ENCODE data around the gene RXRA.

RXRA gene

DNA sequence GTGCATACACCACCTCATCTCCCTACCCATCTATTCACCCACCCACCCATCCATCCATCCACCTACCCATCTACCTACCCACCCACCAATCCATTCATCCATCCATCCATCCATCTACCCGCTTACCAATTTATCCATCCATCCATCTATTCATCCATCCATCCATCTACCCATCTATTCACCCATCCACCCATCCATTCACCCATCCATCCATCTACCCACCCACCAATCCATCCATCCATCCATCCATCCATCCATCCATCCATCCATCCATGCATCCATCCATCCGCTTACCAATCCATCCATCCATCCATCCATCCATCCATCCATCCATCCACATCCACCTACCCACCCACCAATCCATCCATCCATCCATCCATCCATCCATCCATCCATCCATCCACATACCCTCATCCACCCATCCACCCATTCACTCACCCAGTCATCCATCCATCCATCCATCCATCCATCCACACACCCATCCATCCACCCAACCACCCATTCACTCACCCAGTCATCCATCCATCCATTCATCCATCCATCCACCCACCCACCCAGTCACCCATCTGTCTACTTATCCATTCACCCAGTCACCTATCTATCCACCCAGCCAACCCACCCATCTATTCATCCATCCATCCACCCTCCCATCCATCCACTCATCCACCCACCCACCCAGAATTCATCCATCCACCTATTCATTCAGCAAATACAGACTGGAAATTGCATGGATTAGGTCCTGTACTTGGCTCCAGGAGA lies 125.6 kb downstream of the RXRA start:
- DNase-seq (ENCODE audit: low read depth in 3 of 3): no peak

- DNase-seq (ENCODE audit: low read depth in 3 of 3): no peak
Observed at GRCh38 chr9:134452728-134453127, 126.5 kb downstream of the RXRA start.

DNA sequence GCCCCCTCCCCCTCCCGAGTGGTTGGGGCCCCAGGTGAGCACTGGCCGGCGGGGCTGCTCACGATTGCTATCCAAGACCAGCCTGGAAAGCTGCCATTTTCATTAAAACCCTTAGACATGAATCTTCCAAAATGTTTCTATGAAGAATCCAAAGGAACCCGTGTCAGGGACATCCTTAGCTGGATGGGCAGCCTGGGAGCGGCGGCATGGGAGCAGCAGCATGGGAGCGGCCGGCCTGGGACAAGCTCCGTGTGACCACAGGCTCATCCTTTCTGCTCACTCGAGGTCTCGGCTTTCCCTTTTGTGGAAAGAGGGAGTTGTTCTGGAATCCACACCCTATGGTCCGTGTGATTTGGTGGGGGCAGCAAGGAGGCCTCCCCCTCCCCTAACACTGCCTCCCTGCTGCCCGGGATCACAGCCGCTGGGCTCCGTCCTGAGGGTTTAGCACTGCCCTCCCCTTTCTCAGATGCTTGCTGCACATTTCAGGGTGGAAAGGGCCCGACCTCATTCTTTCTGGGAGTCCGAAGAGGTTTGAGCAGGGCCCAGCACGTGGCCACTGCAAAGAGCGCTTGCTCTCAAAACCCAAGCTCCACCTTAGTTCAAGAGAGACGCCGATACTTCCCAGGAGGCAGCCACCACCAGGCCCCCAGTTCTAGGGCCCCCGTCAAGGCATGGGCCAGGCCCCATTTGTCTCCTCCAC lies 127.7 kb downstream of the RXRA start:
- DNase-seq (ENCODE audit: low read depth in 3 of 3): no peak

GRCh38 chr9:134454476-134454857 lies 128.2 kb downstream of the RXRA start:
- no peak for DNase-seq (ENCODE audit: low read depth in 3 of 3)

DNA sequence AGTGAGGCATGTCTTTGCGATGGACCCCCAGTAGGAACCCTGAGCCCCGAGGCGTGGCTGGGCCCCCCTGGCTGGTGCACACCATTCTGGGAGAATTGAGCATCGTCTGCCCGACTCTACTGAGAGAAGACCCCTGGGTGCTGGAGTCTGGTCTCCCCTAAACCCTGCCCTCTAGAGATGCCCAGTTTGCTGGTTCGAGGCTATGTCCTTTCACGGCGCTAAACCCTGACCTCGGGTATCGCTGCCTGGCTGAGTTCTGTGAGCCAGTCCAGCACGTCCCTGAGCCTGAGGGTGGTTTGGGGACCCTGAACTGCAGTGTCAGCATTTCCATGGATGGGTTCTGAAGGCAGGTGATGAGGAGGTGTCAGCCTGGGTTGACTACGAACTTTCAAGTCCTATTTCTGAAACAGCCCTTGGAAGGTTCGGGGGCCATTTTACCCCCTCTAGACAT lies 128.8 kb downstream of the RXRA start:
- no peak for DNase-seq (ENCODE audit: low read depth in 3 of 3)

DNA sequence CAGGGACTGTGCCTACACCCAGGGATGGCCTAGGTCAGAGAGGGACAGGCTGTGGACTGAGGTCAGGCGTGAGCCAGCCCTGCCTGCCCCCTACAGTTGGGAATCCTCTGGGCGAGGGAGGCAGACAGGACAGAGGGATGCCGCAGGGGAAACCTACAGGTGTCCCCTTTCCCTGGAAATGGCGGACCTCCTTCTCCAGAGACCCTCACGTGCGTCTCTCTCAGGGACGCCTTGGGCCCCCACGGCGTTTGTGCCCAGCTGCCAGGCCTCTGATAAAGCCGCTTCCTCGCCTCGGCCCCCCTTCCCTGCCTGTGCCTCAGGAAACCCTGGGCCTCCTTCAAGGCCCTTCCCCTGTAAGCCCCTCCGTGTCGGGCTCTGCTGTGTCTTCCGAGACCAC lies 129.3 kb downstream of the RXRA start:
- DNase-seq (ENCODE audit: low read depth in 3 of 3): no peak

- peak; percentile 43 to 63 (median 47) for DNase-seq (ENCODE audit: low read depth in 3 of 3)
Observed at GRCh38 chr9:134455934-134456755, 129.9 kb downstream of the RXRA start.

GRCh38 chr9:134456756-134457305 lies 130.6 kb downstream of the RXRA start:
- DNase-seq (ENCODE audit: low read depth in 3 of 3): no peak

DNA sequence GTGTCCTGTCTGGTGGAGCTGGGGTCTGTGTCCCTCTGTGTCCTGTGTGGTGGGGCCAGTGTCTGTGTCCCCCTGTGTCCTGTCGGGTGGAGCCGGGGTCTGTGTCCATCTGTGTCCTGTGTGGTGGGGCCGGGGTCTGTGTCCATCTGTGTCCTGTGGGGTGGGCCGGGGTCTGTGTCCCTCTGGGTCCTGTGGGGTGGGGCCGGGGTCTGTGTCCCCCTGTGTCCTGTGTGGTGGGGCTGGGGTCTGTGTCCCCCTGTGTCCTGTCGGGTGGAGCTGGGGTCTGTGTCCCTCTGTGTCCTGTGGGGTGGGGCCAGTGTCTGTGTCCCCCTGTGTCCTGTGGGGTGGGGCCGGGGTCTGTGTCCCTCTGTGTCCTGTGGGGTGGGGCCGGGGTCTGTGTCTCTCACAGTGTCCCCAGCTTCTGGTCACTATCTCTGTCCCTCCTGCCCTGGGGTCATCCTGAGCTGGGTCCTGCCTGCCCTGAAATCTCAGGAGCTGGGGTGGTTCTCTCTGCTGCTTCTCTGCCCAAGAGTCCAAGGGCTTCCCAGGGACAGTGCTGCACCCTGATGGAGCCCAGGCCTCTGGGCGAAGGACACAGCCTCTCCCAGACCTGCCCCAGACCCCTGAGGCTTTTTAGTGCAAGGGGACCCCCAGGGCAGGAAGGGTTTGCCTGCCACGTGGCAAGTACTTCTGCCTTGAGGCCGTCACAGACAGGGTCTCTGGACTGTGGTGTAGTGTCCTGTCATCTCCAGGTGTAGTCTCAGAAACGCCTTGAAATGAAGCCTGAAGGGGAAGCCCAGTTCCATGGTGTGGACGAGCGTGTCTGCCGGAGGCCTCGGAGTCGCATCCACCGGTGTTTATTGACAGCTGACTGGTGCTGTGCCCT lies 131.3 kb downstream of the RXRA start:
- DNase-seq (ENCODE audit: low read depth in 3 of 3): no peak

DNA sequence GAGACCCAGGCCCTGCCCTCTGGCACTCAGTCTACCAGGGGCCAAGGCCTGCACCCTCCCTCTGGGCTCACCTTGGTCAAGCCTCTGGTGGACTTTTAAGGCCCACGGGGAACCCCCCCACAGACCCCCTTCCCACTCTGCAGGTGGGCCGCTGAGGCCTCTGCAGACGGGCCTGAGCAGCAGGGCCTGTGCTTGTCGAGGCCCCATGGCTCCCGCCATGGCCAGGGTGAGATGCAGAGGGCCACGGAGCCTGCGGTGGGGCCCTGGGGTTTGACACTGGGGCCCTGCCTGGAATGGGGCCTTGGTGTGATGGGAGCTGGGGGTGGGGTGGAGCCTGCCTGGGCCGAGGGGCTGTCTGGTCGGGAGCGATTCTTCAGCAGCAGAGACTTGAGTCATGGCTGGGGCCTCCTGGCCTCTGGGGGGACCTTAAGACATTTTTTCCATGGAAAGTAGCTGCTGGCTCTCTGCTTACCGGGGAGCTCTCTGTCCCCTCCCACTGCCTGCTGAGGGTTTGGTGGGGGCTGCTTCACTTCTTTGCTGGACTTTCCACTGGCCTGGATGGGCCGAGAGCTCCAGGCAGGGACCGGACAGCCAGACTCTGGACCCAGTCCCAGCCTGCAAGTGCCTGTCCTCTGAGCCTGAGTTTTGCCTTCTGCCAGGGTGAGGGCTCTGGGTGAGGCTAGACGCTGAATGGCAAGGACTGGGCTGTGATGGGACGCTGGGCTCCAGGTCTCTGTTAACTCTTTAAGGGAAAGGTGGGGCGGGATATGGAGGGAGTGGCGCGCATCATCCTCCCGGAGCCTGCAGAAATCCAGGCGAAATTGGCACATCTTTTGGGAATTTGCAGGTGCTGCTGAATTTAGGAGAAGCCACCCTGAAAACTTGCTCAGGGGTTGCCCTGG lies 132.2 kb downstream of the RXRA start:
- DNase-seq (ENCODE audit: low read depth in 3 of 3): no peak

- no peak for DNase-seq (ENCODE audit: low read depth in 3 of 3)
Observed at GRCh38 chr9:134459164-134459563, 132.9 kb downstream of the RXRA start.

GRCh38 chr9:134459573-134459972 lies 133.3 kb downstream of the RXRA start:
- no peak for DNase-seq (ENCODE audit: low read depth in 3 of 3)

- DNase-seq (ENCODE audit: low read depth in 3 of 3): no peak
Observed at GRCh38 chr9:134460206-134460605, 134.0 kb downstream of the RXRA start.

- DNase-seq (ENCODE audit: low read depth in 3 of 3): no peak
Observed at GRCh38 chr9:134460896-134461295, 134.6 kb downstream of the RXRA start.

DNA sequence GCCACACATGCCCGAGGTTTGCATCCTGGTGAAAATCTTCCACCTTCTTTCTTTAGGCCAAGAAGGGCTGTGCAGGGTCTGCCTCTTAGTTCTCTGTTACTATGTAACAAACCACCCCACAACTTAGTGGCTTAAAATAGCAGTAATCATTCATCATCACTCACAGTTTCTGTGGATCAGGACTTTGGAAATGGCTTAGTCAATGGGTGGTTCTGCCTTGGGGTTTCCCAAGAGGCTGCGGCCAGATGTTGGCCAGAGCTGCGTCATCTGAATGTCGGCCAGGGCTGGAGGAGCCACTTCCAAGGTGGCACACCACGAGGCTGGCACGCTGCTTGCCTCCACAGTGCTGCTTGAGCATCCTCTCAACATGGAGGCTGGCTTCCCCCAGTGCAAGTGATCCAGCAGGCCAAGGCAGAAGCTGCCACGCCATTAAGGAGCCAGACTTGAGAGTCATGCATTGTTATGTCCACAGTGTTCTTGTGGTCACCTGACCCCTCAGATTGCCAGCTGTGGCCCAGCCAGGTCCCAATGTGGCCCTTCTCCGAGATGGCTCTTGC lies 135.2 kb downstream of the RXRA start:
- no peak for DNase-seq (ENCODE audit: low read depth in 3 of 3)

DNA sequence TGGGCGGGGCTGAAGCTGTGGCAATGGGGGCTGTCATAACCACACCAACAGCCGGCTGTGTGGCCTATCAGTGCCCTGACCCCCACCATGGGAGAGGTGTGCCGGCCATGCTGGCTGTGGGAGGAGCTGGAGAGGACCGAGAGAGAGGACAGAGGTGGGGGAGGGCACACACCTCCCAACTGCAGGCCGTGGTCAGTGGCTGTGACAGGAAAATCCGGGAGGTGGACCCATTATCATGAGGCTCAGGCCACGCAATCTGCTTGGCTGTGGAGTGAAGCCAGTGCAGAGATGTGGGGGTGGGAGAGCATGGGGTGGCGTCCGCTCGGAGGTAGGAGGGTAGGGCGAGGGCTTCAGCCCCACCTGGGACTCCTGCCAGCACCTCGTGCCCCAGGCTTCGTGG lies 136.1 kb downstream of the RXRA start:
- DNase-seq (ENCODE audit: low read depth in 3 of 3): no peak

GRCh38 chr9:134463280-134463679 lies 137.0 kb downstream of the RXRA start:
- no peak for DNase-seq (ENCODE audit: low read depth in 3 of 3)

DNA sequence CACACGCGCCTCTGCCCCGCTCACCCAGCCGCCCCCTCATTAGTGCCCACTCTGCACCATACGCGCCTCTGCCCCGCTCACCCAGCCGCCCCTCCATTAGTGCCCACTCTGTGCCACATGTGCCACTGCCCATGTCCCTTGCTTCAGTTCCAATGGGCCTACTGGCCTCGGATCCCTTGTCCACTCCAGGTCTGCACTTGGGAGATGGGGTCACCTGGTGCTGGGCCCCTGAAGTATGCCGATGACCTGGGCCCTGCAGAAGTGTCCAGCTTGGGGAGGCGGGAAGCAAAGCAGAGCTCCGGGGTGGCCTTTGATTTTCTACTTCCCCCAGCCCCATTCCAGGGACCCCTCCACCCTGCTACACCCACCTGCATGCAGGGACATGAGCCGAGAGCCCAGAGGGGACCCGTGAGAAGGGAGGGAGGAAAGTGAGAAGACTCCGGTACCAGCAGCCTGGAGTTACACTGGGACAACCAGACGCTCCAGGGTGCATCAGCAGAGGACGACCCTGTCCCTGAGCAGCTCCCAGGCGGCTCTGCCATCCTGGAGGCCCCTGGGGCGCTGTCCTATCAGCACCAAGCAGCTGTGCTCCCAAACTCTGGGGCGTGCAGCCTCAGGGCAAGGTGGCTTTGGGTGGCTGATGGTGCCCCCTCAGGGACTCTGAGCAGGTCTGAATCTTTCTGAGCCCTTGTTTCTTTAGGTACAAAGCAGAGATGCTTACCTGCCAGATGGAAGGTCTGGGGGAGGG lies 140.8 kb downstream of the RXRA start:
- DNase-seq (ENCODE audit: low read depth in 3 of 3): no peak

DNA sequence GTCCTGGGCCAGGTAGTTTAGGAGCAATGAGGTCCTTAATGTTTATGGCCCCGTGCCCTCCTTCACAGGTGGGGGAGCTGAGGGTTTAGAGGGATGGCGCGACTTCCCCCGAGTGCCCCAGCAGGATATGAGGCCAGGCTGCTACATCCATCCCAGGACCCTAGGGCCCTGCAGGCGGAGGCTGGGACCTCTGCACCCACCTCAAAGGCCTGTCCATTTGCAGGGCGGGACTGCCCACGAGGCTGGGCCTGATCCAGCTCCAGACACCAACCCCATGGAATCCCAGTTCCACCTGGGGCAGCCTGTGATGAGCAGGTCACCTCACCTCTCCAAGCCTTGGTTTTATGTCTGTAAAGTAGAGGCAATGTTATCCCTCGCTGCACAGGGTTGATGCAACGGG lies 142.1 kb downstream of the RXRA start:
- DNase-seq (ENCODE audit: low read depth in 3 of 3): no peak
